CD4-positive, alpha-beta T cell treated with Interleukin-1 beta for 1 hour (primary cell): ENCODE data around the gene CCN2.
"Not testable (repeated sequence)": the region's sequence is repeated elsewhere in the genome, so short reads cannot be mapped to it uniquely, and the experiment has no call there.

Experiments
- DNase-seq, 2 donors: peaks; one replicate each; pipeline ENCODE4 v3.0.0-alpha.2; 2020 to 2022

CCN2 gene

DNA sequence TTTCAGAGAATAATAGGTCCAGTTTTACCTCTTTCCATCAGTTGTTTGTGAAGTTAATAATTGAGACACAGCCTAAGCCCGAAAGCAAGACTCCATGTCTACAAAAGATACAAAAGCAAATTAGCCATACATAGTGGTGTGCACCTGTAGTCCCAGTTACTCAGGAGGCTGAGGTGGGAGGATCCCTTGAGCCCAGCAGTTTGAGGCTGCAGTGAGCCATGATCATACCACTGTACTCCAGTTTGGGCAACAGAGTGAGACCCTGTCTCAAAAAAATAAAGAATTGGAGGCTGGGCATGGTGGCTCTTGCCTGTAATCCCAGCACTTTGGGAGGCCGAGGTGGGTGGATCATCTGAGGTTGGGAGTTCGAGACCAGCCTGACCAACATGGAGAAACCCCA lies 42.4 kb downstream of the CCN2 start:
- DNase-seq: not testable (repeated sequence)

DNA sequence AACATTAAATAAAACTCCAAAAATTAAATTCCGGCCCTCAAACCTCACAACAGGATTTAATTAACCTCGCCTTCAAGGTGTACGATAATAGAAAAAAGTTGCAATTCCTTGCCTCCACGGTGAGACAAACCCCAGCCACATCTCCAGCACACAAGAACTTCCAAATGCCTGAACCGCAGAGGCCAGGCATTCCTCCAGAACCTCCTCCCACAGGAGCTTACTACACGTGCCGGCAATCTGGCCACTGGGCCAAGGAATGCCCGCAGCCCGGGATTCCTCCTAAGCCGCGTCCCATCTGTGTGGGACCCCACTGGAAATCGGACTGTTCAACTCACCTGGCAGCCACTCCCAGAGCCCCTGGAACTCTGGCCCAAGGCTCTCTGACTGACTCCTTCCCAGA lies 47.4 kb downstream of the CCN2 start:
- DNase-seq: not testable (repeated sequence)

DNA sequence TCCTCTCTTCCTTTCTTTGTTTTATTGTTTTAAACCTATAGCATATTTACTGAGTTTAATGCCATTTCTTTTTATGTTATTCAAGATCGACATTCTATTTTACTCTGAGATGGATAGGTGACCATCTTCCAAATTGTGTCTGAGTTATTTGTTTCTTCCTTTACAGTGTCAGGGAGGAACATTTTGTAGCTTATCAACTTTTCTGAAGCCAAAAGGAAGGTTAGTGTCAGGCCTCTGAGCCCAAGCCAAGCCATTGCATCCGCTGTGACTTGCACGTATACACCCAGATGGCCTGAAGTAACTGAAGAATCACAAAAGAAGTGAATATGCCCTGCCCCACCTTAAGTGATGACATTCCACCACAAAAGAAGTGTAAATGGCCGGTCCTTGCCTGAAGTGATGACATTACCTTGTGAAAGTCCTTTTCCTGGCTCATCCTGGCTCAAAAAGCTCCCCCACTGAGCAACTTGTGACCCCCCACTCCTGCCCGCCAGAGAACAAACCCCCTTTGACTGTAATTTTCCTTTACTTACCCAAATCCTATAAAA lies 49.8 kb downstream of the CCN2 start:
- DNase-seq: not testable (repeated sequence)

DNA sequence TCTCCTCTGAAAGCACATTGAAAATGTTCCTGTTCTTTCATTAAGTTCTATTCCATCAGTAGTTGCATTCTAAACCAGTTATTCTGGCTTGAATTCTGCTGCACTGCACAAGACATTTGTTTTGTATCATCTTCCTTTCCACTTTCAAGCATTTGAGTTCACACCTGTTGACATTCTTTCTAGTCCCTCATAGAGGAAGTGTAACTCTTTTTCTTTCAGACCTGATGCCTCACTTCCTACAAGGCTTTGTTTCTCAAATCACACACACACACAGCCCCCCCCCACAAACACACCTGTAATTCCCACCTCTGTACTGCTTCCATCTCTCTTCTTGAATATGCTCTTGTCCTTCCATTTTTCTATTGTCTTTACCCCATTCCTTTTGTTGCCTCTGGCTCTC lies 50.9 kb downstream of the CCN2 start:
- no peak for DNase-seq

DNA sequence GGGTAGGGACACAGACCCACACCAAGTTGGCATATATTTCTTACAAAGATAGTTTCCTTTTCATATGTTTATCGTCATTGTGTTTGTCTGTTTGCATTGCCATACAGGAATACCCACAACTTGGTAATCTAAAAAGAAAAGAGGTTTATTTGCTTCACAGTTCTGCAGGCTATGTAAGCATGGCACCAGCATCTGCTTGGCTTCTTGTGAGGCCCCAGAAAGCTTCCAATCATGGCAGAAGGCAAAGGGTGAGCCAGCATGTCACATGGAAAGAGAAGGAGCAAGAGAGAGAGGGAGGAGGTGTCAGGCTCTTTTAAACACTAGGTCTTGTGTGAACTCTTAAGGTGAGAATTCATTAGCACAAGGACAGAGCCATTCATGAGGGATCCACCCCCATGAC lies 52.5 kb downstream of the CCN2 start:
- DNase-seq: no peak
